ENCODE data around the gene PIH1D2.
"Not testable (repeated sequence)": the region's sequence is repeated elsewhere in the genome, so short reads cannot be mapped to it uniquely, and the experiment has no call there.

Gene PIH1D2

DNA sequence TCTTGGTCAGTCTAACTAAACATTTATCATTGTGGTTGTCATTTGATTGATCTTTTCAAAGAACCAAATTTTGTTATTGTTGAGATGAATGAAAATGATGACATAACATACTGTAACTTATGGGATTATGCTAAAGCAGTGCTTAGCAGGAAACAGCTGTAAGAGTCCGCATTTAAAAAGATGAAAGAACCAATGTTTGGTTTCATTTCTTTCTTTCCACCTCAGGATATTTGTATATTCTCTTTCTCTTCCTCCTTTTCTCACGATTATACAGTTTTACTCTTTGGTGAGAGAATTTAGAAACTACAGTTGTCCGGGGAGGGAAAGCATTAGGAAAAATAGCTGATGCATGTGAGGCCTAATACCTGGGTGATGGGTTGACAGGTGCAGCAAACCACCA, 23.1 kb downstream of the PIH1D2 start:
- no peak for DNase-seq (ENCODE audit: low read depth in 1 of 2, low spot score in 1 of 2)
- no peaks in the 10 kb centered on the region for H3K27me3 ChIP-seq (ENCODE audit: insufficient read depth, poor library complexity, severe bottlenecking)
- TF ChIP-seq POLR2AphosphoS5 (IDR thresholded peaks at IDR 0.05; ENCODE audit: low read depth) (no peak), SPI1 (IDR thresholded peaks at IDR 0.05; ENCODE audit: borderline replicate concordance, low read depth) (no peak), REST (IDR thresholded peaks at IDR 0.05; ENCODE audit: insufficient replicate concordance, low read depth) (no peak), GABPA (IDR thresholded peaks at IDR 0.05; ENCODE audit: low read depth) (no peak)
- TF ChIP-seq, protein P1, sequence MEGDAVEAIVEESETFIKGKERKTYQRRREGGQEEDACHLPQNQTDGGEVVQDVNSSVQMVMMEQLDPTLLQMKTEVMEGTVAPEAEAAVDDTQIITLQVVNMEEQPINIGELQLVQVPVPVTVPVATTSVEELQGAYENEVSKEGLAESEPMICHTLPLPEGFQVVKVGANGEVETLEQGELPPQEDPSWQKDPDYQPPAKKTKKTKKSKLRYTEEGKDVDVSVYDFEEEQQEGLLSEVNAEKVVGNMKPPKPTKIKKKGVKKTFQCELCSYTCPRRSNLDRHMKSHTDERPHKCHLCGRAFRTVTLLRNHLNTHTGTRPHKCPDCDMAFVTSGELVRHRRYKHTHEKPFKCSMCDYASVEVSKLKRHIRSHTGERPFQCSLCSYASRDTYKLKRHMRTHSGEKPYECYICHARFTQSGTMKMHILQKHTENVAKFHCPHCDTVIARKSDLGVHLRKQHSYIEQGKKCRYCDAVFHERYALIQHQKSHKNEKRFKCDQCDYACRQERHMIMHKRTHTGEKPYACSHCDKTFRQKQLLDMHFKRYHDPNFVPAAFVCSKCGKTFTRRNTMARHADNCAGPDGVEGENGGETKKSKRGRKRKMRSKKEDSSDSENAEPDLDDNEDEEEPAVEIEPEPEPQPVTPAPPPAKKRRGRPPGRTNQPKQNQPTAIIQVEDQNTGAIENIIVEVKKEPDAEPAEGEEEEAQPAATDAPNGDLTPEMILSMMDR (IDR thresholded peaks at IDR 0.05; ENCODE audit: insufficient read depth, low read length), result no peak
- no peak overlapping the region for H3K27ac ChIP-seq (replicated peaks)
- no peak overlapping the region for H3K4me3 ChIP-seq (replicated peaks; ENCODE audit: insufficient read depth, low read length)

- DNase-seq (ENCODE audit: low read depth in 1 of 2, low spot score in 1 of 2), result no peak
- Histone ChIP-seq H3K27me3 (ENCODE audit: insufficient read depth, poor library complexity, severe bottlenecking) (no peaks in the 10 kb centered on the region), H3K27ac (replicated peaks) (no peak overlapping the region), H3K4me3 (replicated peaks; ENCODE audit: insufficient read depth, low read length) (no peak overlapping the region)
- TF ChIP-seq POLR2AphosphoS5 (IDR thresholded peaks at IDR 0.05; ENCODE audit: low read depth) (no peak), SPI1 (IDR thresholded peaks at IDR 0.05; ENCODE audit: borderline replicate concordance, low read depth) (no peak), REST (IDR thresholded peaks at IDR 0.05; ENCODE audit: insufficient replicate concordance, low read depth) (no peak), GABPA (IDR thresholded peaks at IDR 0.05; ENCODE audit: low read depth) (no peak)
- TF ChIP-seq, protein P1 (IDR thresholded peaks at IDR 0.05; ENCODE audit: insufficient read depth, low read length), result no peak
These were observed 24.0 kb downstream of the PIH1D2 start for GRCh38 chr11:112049777-112050176.

- TF ChIP-seq SPI1 (IDR thresholded peaks at IDR 0.05; ENCODE audit: borderline replicate concordance, low read depth), result peak; percentile 67
- not testable (repeated sequence) for DNase-seq (ENCODE audit: low read depth in 1 of 2, low spot score in 1 of 2); H3K27me3 ChIP-seq (ENCODE audit: insufficient read depth, poor library complexity, severe bottlenecking); H3K27ac ChIP-seq (replicated peaks); H3K4me3 ChIP-seq (replicated peaks; ENCODE audit: insufficient read depth, low read length)
These were observed 25.6 kb downstream of the PIH1D2 start for GRCh38 chr11:112048256-112048655.

DNA sequence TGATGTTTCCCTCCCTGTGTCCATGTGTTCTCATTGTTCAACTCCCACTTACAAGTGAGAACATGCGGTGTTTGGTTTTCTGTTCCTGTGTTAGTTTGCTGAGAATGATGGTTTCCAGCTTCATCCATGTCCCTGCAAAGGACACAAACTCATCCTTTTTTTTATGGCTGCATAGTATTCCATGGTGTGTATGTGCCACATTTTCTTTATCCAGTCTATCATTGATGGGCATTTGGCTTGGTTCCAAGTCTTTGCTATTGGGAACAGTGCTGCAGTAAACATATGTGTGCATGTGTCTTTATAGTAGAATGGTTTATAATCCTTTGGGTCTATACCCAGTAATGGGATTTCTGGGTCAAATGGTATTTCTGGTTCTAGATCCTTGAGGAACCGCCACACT, 27.2 kb downstream of the PIH1D2 start:
- not testable (repeated sequence) for H3K27me3 ChIP-seq (ENCODE audit: insufficient read depth, poor library complexity, severe bottlenecking); DNase-seq (ENCODE audit: low read depth in 1 of 2, low spot score in 1 of 2); H3K4me3 ChIP-seq (replicated peaks; ENCODE audit: insufficient read depth, low read length); H3K27ac ChIP-seq (replicated peaks)

DNA sequence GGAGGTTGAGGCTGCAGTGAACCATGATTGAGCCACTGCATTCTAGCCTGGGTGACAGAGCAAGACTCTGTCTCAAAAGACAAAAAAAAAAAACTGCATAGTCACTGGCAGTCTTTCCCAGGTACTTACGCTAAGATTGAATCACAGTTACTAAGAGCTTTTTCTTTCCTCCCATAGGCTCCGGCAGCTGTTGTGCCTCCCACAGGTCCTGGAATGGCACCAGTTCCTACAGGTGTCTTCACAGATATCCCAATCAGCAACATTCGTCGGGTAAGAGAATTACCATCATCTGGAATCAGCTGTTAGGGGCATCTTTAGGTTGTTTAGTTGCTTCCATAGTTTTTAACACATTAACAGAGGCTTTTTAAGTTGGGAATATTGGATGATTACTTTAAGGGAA, 28.9 kb downstream of the PIH1D2 start:
- Histone ChIP-seq H3K4me3 (replicated peaks; ENCODE audit: insufficient read depth, low read length) (no peak overlapping the region), H3K27ac (replicated peaks) (no peak overlapping the region), H3K27me3 (ENCODE audit: insufficient read depth, poor library complexity, severe bottlenecking) (no peaks in the 10 kb centered on the region)
- no peak for DNase-seq (ENCODE audit: low read depth in 1 of 2, low spot score in 1 of 2)
- TF ChIP-seq REST (IDR thresholded peaks at IDR 0.05; ENCODE audit: insufficient replicate concordance, low read depth) (no peak), GABPA (IDR thresholded peaks at IDR 0.05; ENCODE audit: low read depth) (no peak), POLR2AphosphoS5 (IDR thresholded peaks at IDR 0.05; ENCODE audit: low read depth) (no peak), SPI1 (IDR thresholded peaks at IDR 0.05; ENCODE audit: borderline replicate concordance, low read depth) (no peak)
- TF ChIP-seq, protein P1 (IDR thresholded peaks at IDR 0.05; ENCODE audit: insufficient read depth, low read length), result no peak

All from HL-60 (cell line).